PC-3 (cell line): ENCODE measurements around the gene KCTD20. TPM values are rescaled to one million over a fixed set of nuclear protein-coding genes. Genes with fewer than 3 reads are reported as not detected.

Experiments used
- ATAC-seq: fragments of 200-7000 bp; cut with Tn5 transposase; 2 replicates; pipeline ENCODE4 v1.9.1; 2020; ENCODE audit warnings: mild to moderate bottlenecking, moderate library complexity
- BruUV-seq: library from RNA; stranded (reverse); fragments of 400-500 nt; replicated peaks from 2 replicates; lab custom pipeline; 2021; lab: Mats Ljungman, UMichigan
- CTCF ChIA-PET: fragments of 300-600 bp; sonication (Branson Sonifier 250); formaldehyde crosslinking; loops from one replicate; lab custom pipeline; 2022; ENCODE audit warnings: antibody characterized with exemption; lab: Charles Lee
- POLR2A ChIA-PET: fragments of 300-600 bp; sonication (Branson Sonifier 250); formaldehyde crosslinking; loops from one replicate; lab custom pipeline; 2022; ENCODE audit warnings: antibody characterized with exemption; ENCODE audit not compliant: unreplicated experiment; lab: Charles Lee
- DNase-seq: peaks from one replicate; pipeline ENCODE4 v3.0.0-alpha.2; 2015
- H2AFZ ChIP-seq: fragments of 300-600 bp; sonication (generic); 2 replicates; pipeline ENCODE4 v1.6.0; 2016; ENCODE audit warnings: antibody characterized with exemption, low read length
- H3F3A ChIP-seq: fragments of 300-600 bp; sonication (generic); one replicate; pipeline ENCODE4 v1.6.0; 2017; ENCODE audit warnings: antibody characterized with exemption, low read length, control low read depth, mild to moderate bottlenecking; ENCODE audit not compliant: unreplicated experiment
- H3K27ac ChIP-seq: fragments of 300-600 bp; sonication (generic); 2 replicates; pipeline ENCODE4 v1.5.1; 2016; ENCODE audit warnings: mild to moderate bottlenecking, low read length
- H3K27me3 ChIP-seq: fragments of 300-600 bp; sonication (generic); 2 replicates; pipeline ENCODE4 v1.6.1; 2016; ENCODE audit warnings: low read length, mixed read lengths
- H3K36me3 ChIP-seq: fragments of 300-600 bp; sonication (generic); 2 replicates; pipeline ENCODE4 v1.6.1; 2016; ENCODE audit warnings: low read depth, mixed run types, low read length, mixed read lengths
- H3K4me1 ChIP-seq: fragments of 300-600 bp; sonication (generic); 2 replicates; pipeline ENCODE4 v1.5.1; 2016; ENCODE audit warnings: low read length; ENCODE audit not compliant: insufficient read depth
- H3K4me2 ChIP-seq: fragments of 300-600 bp; sonication (generic); 2 replicates; pipeline ENCODE4 v1.6.0; 2016; ENCODE audit warnings: low read length
- H3K4me3 ChIP-seq: fragments of 300-600 bp; sonication (generic); 2 replicates; pipeline ENCODE4 v1.5.1; 2016; ENCODE audit warnings: mild to moderate bottlenecking, low read length, mixed read lengths
- H3K79me2 ChIP-seq: fragments of 300-600 bp; sonication (generic); 2 replicates; pipeline ENCODE4 v1.6.1; 2017; ENCODE audit warnings: low read length, mixed read lengths
- H3K9ac ChIP-seq: fragments of 300-600 bp; sonication (generic); 2 replicates; pipeline ENCODE4 v1.6.0; 2016; ENCODE audit warnings: mild to moderate bottlenecking, low read length
- H3K9me2 ChIP-seq: fragments of 300-600 bp; sonication (generic); replicated peaks from 2 replicates; pipeline ENCODE4 v1.6.1; 2016; ENCODE audit warnings: mixed run types, low read length, mixed read lengths
- H3K9me3 ChIP-seq: fragments of 300-600 bp; sonication (generic); 2 replicates; pipeline ENCODE4 v1.6.1; 2016; ENCODE audit warnings: low read length, mixed read lengths
- H4K20me1 ChIP-seq: fragments of 300-600 bp; sonication (generic); 2 replicates; pipeline ENCODE4 v1.6.1; 2016; ENCODE audit warnings: low read length, mixed read lengths
- CTCF ChIP-seq: fragments of 300-600 bp; sonication (generic); conservative IDR thresholded peaks from 2 replicates; pipeline ENCODE4 v1.5.1; 2017; ENCODE audit warnings: antibody characterized with exemption, low read depth, mild to moderate bottlenecking, low read length
- EZH2 ChIP-seq: fragments of 300-600 bp; sonication (generic); IDR thresholded peaks from one replicate; pipeline ENCODE4 v1.6.1; 2017; ENCODE audit warnings: antibody characterized with exemption, mild to moderate bottlenecking, low read length; ENCODE audit not compliant: unreplicated experiment
- EZH2phosphoT487 ChIP-seq: fragments of 300-600 bp; sonication (generic); IDR thresholded peaks from 2 replicates; pipeline ENCODE4 v1.6.1; 2018; ENCODE audit warnings: mild to moderate bottlenecking, antibody characterized with exemption, low read length, borderline replicate concordance
- intact Hi-C: fragments of 100-400 bp; cut with micrococcal nuclease; formaldehyde crosslinking; loops from 2 replicates; pipeline ENCODE4 v1.9.0; 2023
- total RNA-seq: library from RNA; depleted of rRNA; stranded (reverse); fragments of >200 nt; gene quantifications from 2 replicates; pipeline ENCODE4 v1.2.3, GENCODE V29; 2014

KCTD20 gene
- total RNA-seq, 1 experiment from 2014 or later, result 26.5 TPM

- DNase-seq (no peak), ATAC-seq (no peak)
- Histone ChIP-seq H3K4me3 (no peak overlapping the region), H3K9me3 (no peaks in the 10 kb centered on the region), H3K9ac (no peak overlapping the region), H3K4me2 (no peak overlapping the region), H3K36me3 (peaks cover 10% of the 10 kb centered on the region; the same call in 1 of the 2 replicates), H3K27me3 (no peaks in the 10 kb centered on the region), H3K4me1 (no peaks in the 10 kb centered on the region), H3K9me2 (no peaks in the 10 kb centered on the region), H4K20me1 (0 out of 2 replicates have a peak, but pooled peaks cover 4% of the 10 kb centered on the region), H2AFZ (no peak overlapping the region), H3K79me2 (peaks cover 52% of the 10 kb centered on the region), H3K27ac (no peak overlapping the region), H3F3A (no peaks in the 10 kb centered on the region)
- ChIA-PET POLR2A (no interaction called here), CTCF (no interaction called here)
- BruUV-seq, result no TSS peak
- intact Hi-C loops, result no loop called here
- TF ChIP-seq CTCF (no peak), EZH2phosphoT487 (no peak), EZH2 (no peak)
These were observed 24.8 kb downstream of the KCTD20 start for GRCh38 chr6:36467625-36468024.

DNA sequence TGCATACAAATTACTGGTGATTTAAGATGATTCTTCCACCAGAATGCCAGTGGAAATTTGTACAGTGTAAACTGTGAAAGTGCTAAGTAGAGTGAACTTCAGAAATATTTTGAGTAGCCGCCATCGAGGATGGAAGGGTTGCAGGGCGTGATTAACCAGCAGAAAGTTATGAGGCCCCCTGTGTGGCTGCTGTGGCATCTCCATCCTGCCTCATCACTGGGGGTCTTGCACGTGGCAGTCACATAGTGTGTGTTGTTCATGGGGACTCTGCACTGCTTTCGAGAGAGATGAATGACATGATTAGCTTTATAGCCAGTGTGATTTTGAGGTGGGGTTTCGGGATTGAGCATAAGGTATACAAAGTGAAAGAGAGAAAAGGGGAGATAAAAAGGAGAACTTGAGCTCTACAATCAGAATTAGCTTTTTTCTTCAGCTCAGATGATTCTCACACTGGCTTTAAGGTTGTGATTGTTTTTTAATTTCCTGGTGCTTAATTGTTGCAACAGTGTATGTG lies 26.4 kb downstream of the KCTD20 start:
- Histone ChIP-seq H4K20me1 (0 out of 2 replicates have a peak, but pooled peaks cover 4% of the 10 kb centered on the region), H3K27me3 (no peaks in the 10 kb centered on the region), H3K79me2 (peaks cover 37% of the 10 kb centered on the region), H2AFZ (no peak overlapping the region), H3K36me3 (peaks cover 10% of the 10 kb centered on the region; the same call in 1 of the 2 replicates), H3K9me2 (no peaks in the 10 kb centered on the region), H3K27ac (no peak overlapping the region), H3F3A (no peaks in the 10 kb centered on the region), H3K4me1 (no peaks in the 10 kb centered on the region), H3K4me3 (no peak overlapping the region), H3K4me2 (no peak overlapping the region), H3K9ac (no peak overlapping the region), H3K9me3 (no peaks in the 10 kb centered on the region)
- no peak for ATAC-seq
- ChIA-PET CTCF (no interaction called here), POLR2A (no interaction called here)
- TF ChIP-seq EZH2phosphoT487 (no peak), EZH2 (no peak), CTCF (no peak)
- no TSS peak for BruUV-seq
- intact Hi-C loops, result no loop called here
- no peak for DNase-seq

- H3K4me1 ChIP-seq, result no peaks in the 10 kb centered on the region
- peaks cover 29% of the 10 kb centered on the region for H3K79me2 ChIP-seq
- no peaks in the 10 kb centered on the region for H3F3A ChIP-seq
- no peak overlapping the region for H3K4me3 ChIP-seq
- CTCF ChIA-PET, result no interaction called here
- H3K27ac ChIP-seq, result no peak overlapping the region
- H3K4me2 ChIP-seq, result no peak overlapping the region
- no peak for TF ChIP-seq EZH2phosphoT487
- no peak for TF ChIP-seq EZH2
- TF ChIP-seq CTCF, result no peak
- DNase-seq, result no peak
- H3K27me3 ChIP-seq, result no peaks in the 10 kb centered on the region
- no peak overlapping the region for H3K9ac ChIP-seq
- 0 out of 2 replicates have a peak, but pooled peaks cover 4% of the 10 kb centered on the region for H4K20me1 ChIP-seq
- no peak overlapping the region for H2AFZ ChIP-seq
- H3K9me3 ChIP-seq, result no peaks in the 10 kb centered on the region
- no peaks in the 10 kb centered on the region for H3K9me2 ChIP-seq
- peaks cover 10% of the 10 kb centered on the region; the same call in 1 of the 2 replicates for H3K36me3 ChIP-seq
- POLR2A ChIA-PET, result no interaction called here
- BruUV-seq, result no TSS peak
- ATAC-seq, result no peak
- intact Hi-C loops, result no loop called here
These were observed 27.1 kb downstream of the KCTD20 start for GRCh38 chr6:36469946-36470345.
